GM12878 (cell line): ENCODE results near the gene HIVEP3. TPM values are rescaled to one million over a fixed set of nuclear protein-coding genes. Genes with fewer than 3 reads are reported as not detected.

Source experiments
- ATAC-seq: fragments of 200-7000 bp; cut with Tn5 transposase; 3 replicates; pipeline ENCODE4 v1.9.1; 2020; ENCODE audit warnings: mild to moderate bottlenecking, moderate library complexity
- BruUV-seq: library from RNA; stranded (reverse); fragments of 400-500 nt; replicated peaks from 2 replicates; lab custom pipeline; 2021; lab: Mats Ljungman, UMichigan
- CTCF ChIA-PET: fragments of 300-600 bp; sonication (Branson Sonifier 250); formaldehyde crosslinking; extraction: SDS; loops from one replicate; lab custom pipeline; 2021; ENCODE audit warnings: inconsistent platforms; lab: Yijun Ruan, JAX
- POLR2A ChIA-PET: fragments of 350-600 bp; formaldehyde crosslinking; extraction: SDS; loops from one replicate; lab custom pipeline; 2021; ENCODE audit warnings: inconsistent platforms; lab: Charles Lee
- RAD21 ChIA-PET: fragments of 300-600 bp; sonication (Branson Sonifier 250); formaldehyde crosslinking; loops from one replicate; lab custom pipeline; 2023; ENCODE audit warnings: antibody characterized with exemption; ENCODE audit not compliant: unreplicated experiment; lab: Charles Lee
- SMC1A ChIA-PET: fragments of 300-600 bp; sonication (Branson Sonifier 250); formaldehyde crosslinking; loops from one replicate; lab custom pipeline; 2023; ENCODE audit not compliant: unreplicated experiment, uncharacterized antibody; lab: Charles Lee
- DNase-seq: peaks from one replicate; pipeline ENCODE4 v3.0.0-alpha.2; 2011; ENCODE audit warnings: low read depth, low spot score
- FAIRE-seq: peaks from 3 replicates; lab custom pipeline; 2011; peaks lifted over from hg19 to GRCh38; lab: Jason Lieb, UNC
- H2AFZ ChIP-seq: 2 replicates; pipeline ENCODE4 v1.6.0; 2011; ENCODE audit warnings: low read depth, low read length, control low read depth; ENCODE audit not compliant: control insufficient read depth
- H3K27ac ChIP-seq: 2 replicates; pipeline ENCODE4 v1.5.1; 2011; ENCODE audit warnings: control low read depth; ENCODE audit not compliant: control insufficient read depth, insufficient read depth
- H3K27me3 ChIP-seq, 2 experiments: replicated peaks in 1 of 2; 2 replicates each; pipeline versions ENCODE4 v1.6.0 to v1.6.1; 2011; ENCODE audit warnings: low read length in 1 of 2; ENCODE audit not compliant: control insufficient read depth in 2 of 2, insufficient read depth in 2 of 2
- H3K36me3 ChIP-seq, 2 experiments: 2 replicates each; pipeline ENCODE4 v1.5.1; 2011; ENCODE audit warnings: low read length in 1 of 2; ENCODE audit not compliant: control insufficient read depth in 2 of 2, insufficient read depth in 2 of 2
- H3K4me1 ChIP-seq: 2 replicates; pipeline ENCODE4 v1.6.1; 2011; ENCODE audit warnings: mild to moderate bottlenecking, low read length, moderate library complexity, mixed read lengths; ENCODE audit not compliant: control insufficient read depth, insufficient read depth
- H3K4me2 ChIP-seq: 2 replicates; pipeline ENCODE4 v1.6.0; 2011; ENCODE audit warnings: control low read depth; ENCODE audit not compliant: control insufficient read depth, insufficient read depth
- H3K4me3 ChIP-seq: fragments of 200-600 bp; sonication (generic); 2 replicates; pipeline ENCODE4 v1.5.1; 2016
- H3K79me2 ChIP-seq: 2 replicates; pipeline ENCODE4 v1.6.0; 2011; ENCODE audit warnings: low read length; ENCODE audit not compliant: control insufficient read depth, insufficient read depth
- H3K9ac ChIP-seq: 2 replicates; pipeline ENCODE4 v1.8.0; 2011; ENCODE audit warnings: low read length, control low read depth, mixed read lengths; ENCODE audit not compliant: control insufficient read depth, insufficient read depth
- H3K9me3 ChIP-seq: replicated peaks from 3 replicates; pipeline ENCODE4 v1.5.1; 2011; ENCODE audit warnings: mild to moderate bottlenecking, low read length; ENCODE audit not compliant: control insufficient read depth, insufficient read depth
- H4K20me1 ChIP-seq: 2 replicates; pipeline ENCODE4 v1.6.0; 2011; ENCODE audit not compliant: control insufficient read depth, insufficient read depth
- BACH1 ChIP-seq: fragments of 450-650 bp; IDR thresholded peaks from 2 replicates; pipeline ENCODE4 v1.6.1; 2017; ENCODE audit warnings: mild to moderate bottlenecking, borderline replicate concordance
- BMI1 ChIP-seq: fragments of 450-650 bp; IDR thresholded peaks from 2 replicates; pipeline ENCODE4 v1.6.1; 2016; ENCODE audit warnings: mild to moderate bottlenecking, moderate library complexity, borderline replicate concordance
- CEBPB ChIP-seq, 2 experiments: fragments of 150-350 bp in 1 of 2; IDR thresholded peaks; 2 replicates each; pipeline ENCODE4 v1.6.1; 2012 to 2014; ENCODE audit warnings: low read depth in 2 of 2, low read length in 2 of 2, borderline replicate concordance in 1 of 2, inconsistent platforms in 1 of 2
- GATAD2B ChIP-seq: fragments of 450-650 bp; conservative IDR thresholded peaks from 2 replicates; pipeline ENCODE4 v1.6.1; 2017; ENCODE audit warnings: low read depth, mild to moderate bottlenecking, moderate library complexity
- NRF1 ChIP-seq: conservative IDR thresholded peaks from 2 replicates; pipeline ENCODE4 v1.6.1; 2011; ENCODE audit warnings: mild to moderate bottlenecking, low read depth, low read length, improper control_type of control experiment
- PAX8 ChIP-seq: fragments of 450-650 bp; IDR thresholded peaks from 2 replicates; pipeline ENCODE4 v1.6.1; 2017; ENCODE audit warnings: mild to moderate bottlenecking, moderate library complexity
- POLR2A ChIP-seq: IDR thresholded peaks from 2 replicates; pipeline ENCODE4 v1.6.1; 2011; ENCODE audit warnings: low read depth, mild to moderate bottlenecking, low read length
- RAD51 ChIP-seq: fragments of 450-650 bp; IDR thresholded peaks from 2 replicates; pipeline ENCODE4 v1.6.1; 2016; ENCODE audit warnings: moderate library complexity, mild to moderate bottlenecking, inconsistent platforms
- RELA ChIP-seq: fragments of 450-650 bp; IDR thresholded peaks from 2 replicates; pipeline ENCODE4 v1.8.0; 2014; ENCODE audit warnings: borderline replicate concordance; ENCODE audit not compliant: partially characterized antibody
- SREBF2 ChIP-seq: IDR thresholded peaks from 2 replicates; pipeline ENCODE4 v1.6.1; 2012; ENCODE audit warnings: mild to moderate bottlenecking, low read length
- SRF ChIP-seq, 2 experiments: IDR thresholded peaks; 2 replicates each; pipeline ENCODE4 v1.6.1; 2011; ENCODE audit warnings: low read depth in 2 of 2, low read length in 2 of 2, mild to moderate bottlenecking in 1 of 2, moderate library complexity in 1 of 2
- TARDBP ChIP-seq: IDR thresholded peaks from 2 replicates; pipeline ENCODE4 v1.6.1; 2016; ENCODE audit warnings: borderline replicate concordance
- ZNF622 ChIP-seq: fragments of 450-650 bp; IDR thresholded peaks from 2 replicates; pipeline ENCODE4 v1.6.1; 2017; ENCODE audit warnings: mild to moderate bottlenecking, inconsistent platforms
- ZSCAN29 ChIP-seq: fragments of 450-650 bp; IDR thresholded peaks from 2 replicates; pipeline ENCODE4 v1.6.1; 2017; ENCODE audit warnings: mild to moderate bottlenecking, moderate library complexity
- WGBS: methylation state at CpG from one replicate; pipeline ENCODE4 v1.1.6; 2016; ENCODE audit warnings: low lambda C conversion rate; ENCODE audit not compliant: insufficient replicate concordance, insufficient coverage; ENCODE audit errors: missing lambda C conversion rate; 5-methylcytosine and 5-hydroxymethylcytosine counted together
- in situ Hi-C: fragments of 300-500 bp; cut with MboI; formaldehyde crosslinking; loops from 9 replicates; pipeline ENCODE4 v1.14.3; 2018; ENCODE audit warnings: mixed read lengths
- intact Hi-C: fragments of 100-400 bp; cut with micrococcal nuclease; formaldehyde crosslinking; loops from one replicate; pipeline ENCODE4 v1.14.2; 2022; ENCODE audit not compliant: unreplicated experiment
- polyA plus RNA-seq, 11 experiments: library from polyadenylated mRNA; depleted of rRNA in 4 of 11; unstranded in 6 of 11; stranded (reverse) in 5 of 11; fragments of >200 nt; fragmentation: Nextera tagmentation in 4 of 11; fragmentation: Illumina TruSeq in 1 of 11; extraction: Ambion mirVana in 4 of 11; extraction: Trizol in 1 of 11; gene quantifications; 1 replicate in 1 of 11; 2 replicates in 10 of 11; pipeline versions ENCODE4 v1.2.1 to v1.2.3, GENCODE V29; 2011 to 2016; ENCODE audit warnings: inconsistent platforms in 2 of 11, missing spikeins in 2 of 11, low read depth in 1 of 11
- total RNA-seq, 4 experiments: library from RNA; depleted of rRNA in 3 of 4; stranded (reverse); fragments of >200 nt in 3 of 4; fragmentation: Illumina TruSeq in 1 of 4; extraction: Trizol in 1 of 4; gene quantifications; 2 replicates each; pipeline versions ENCODE4 v1.2.1 to v1.2.3, GENCODE V29; 2013 to 2021
- TF ChIP-seq, protein P1 (sequence below): IDR thresholded peaks from 2 replicates; pipeline ENCODE4 v1.6.1; 2011; ENCODE audit warnings: mild to moderate bottlenecking, low read depth, low read length, moderate library complexity; ENCODE audit not compliant: insufficient replicate concordance
- TF ChIP-seq, protein P2 (sequence below): fragments of 450-650 bp; IDR thresholded peaks from 2 replicates; pipeline ENCODE4 v1.6.1; 2018; ENCODE audit warnings: mild to moderate bottlenecking, low read depth, moderate library complexity; ENCODE audit not compliant: partially characterized antibody
- TF ChIP-seq, protein P3 (sequence below): fragments of 450-650 bp; IDR thresholded peaks from 2 replicates; pipeline ENCODE4 v1.6.1; 2017; ENCODE audit warnings: antibody characterized with exemption, mild to moderate bottlenecking, moderate library complexity

HIVEP3 gene
- total and polyA plus RNA-seq, 10 of the 15 experiments (the other 5 are each of a cell fraction or from before 2014, with no cell fraction given), result 1.8 to 13.6 (median 3.8) TPM

DNA sequence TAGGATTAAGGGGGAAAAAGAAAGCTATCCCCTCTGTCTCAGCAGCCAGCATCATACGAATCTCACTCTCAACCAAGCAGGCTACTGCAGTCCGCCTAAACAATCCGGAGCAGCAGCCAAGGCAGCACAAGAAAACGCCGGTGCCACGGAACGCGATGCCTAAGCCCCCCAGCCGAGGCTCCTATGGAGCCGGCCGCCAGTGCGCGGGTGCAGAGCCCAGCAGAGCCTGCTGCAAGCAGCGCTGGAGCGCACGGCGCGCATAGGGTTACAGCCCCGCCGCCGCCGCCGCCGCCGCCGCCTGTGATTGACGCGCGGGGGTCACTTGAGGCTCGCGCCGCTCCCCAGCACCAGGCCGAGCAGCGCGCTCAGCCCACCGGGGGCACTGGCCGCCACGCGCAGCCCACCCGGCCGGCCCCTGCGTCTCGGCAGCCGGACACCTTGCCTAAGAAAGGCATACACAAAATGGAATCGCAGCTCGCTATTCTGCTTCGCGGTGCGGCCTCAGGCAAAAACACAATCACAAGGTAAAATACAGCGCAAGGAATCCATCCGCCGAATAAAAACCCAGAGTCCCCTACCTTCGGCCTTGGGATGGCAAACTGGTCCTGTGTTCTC lies 780 bp downstream of the HIVEP3 start:
- Histone ChIP-seq H3K9me3 (peaks cover 2% of the 10 kb centered on the region; the same call in 2 of the 3 replicates), H3K79me2 (no peaks in the 10 kb centered on the region; the same call in none of the 2 replicates), H2AFZ (peak overlapping the region; percentile 66), H3K9ac (peak overlapping the region; percentile 46), H3K27ac (peak overlapping the region; percentile 48; the same call in 1 of the 2 replicates), H3K27me3 (no peaks in the 10 kb centered on the region; a peak in 1 of 4 replicates), H3K36me3 (no peaks in the 10 kb centered on the region), H4K20me1 (no peaks in the 10 kb centered on the region), H3K4me1 (peaks cover 17% of the 10 kb centered on the region), H3K4me2 (peak overlapping the region; percentile 78), H3K4me3 (peak overlapping the region; percentile 65)
- DNase-seq (no peak), FAIRE-seq (no peak), ATAC-seq (peak; percentile 37)
- CTCF ChIA-PET, result interaction anchor here (1.4 to 3.0 kb wide), 4 partner anchors 14 to 256 kb away, joined by 3 to 11 read pairs (median 7); no protein-coding TSS in a partner anchor
- SMC1A ChIA-PET, result interaction anchor here (1.5 to 2.7 kb wide), 3 partner anchors 9 to 106 kb away, joined by 3 to 14 read pairs (median 4); no protein-coding TSS in a partner anchor
- RAD21 ChIA-PET, result interaction anchor here (1.2 kb wide), 1 partner anchor 33 kb away, joined by 3 read pairs; no protein-coding TSS in a partner anchor
- in situ Hi-C loops, result no loop called here
- no TSS peak for BruUV-seq
- intact Hi-C loops, result loop anchor here (10.0 kb wide), 1 partner anchor 117 kb away; no protein-coding TSS in a partner anchor
- 21% methylated on average over 42 of the region's 53 CpGs for WGBS
- POLR2A ChIA-PET, result interaction anchor here (0.6 kb wide), 1 partner anchor 12 kb away, joined by 6 read pairs; no protein-coding TSS in a partner anchor
- TF ChIP-seq NRF1, result no peak
- no peak for TF ChIP-seq BMI1
- no peak for TF ChIP-seq CEBPB (IDR thresholded peaks at IDR 0.05; ENCODE audit: borderline replicate concordance in 1 of 2, low read depth in 2 of 2, low read length in 2 of 2)
- TF ChIP-seq POLR2A, result no peak; the same call in 1 of the 2 replicates
- TF ChIP-seq BACH1, result 0 out of 2 replicates have a peak, but pooled peaks have one; percentile 14
- TF ChIP-seq, protein P1, sequence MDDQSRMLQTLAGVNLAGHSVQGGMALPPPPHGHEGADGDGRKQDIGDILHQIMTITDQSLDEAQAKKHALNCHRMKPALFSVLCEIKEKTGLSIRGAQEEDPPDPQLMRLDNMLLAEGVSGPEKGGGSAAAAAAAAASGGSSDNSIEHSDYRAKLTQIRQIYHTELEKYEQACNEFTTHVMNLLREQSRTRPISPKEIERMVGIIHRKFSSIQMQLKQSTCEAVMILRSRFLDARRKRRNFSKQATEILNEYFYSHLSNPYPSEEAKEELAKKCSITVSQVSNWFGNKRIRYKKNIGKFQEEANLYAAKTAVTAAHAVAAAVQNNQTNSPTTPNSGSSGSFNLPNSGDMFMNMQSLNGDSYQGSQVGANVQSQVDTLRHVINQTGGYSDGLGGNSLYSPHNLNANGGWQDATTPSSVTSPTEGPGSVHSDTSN, result peak; percentile 37
- no peak for TF ChIP-seq RELA
- TF ChIP-seq RAD51, result no peak
- TF ChIP-seq, protein P2, sequence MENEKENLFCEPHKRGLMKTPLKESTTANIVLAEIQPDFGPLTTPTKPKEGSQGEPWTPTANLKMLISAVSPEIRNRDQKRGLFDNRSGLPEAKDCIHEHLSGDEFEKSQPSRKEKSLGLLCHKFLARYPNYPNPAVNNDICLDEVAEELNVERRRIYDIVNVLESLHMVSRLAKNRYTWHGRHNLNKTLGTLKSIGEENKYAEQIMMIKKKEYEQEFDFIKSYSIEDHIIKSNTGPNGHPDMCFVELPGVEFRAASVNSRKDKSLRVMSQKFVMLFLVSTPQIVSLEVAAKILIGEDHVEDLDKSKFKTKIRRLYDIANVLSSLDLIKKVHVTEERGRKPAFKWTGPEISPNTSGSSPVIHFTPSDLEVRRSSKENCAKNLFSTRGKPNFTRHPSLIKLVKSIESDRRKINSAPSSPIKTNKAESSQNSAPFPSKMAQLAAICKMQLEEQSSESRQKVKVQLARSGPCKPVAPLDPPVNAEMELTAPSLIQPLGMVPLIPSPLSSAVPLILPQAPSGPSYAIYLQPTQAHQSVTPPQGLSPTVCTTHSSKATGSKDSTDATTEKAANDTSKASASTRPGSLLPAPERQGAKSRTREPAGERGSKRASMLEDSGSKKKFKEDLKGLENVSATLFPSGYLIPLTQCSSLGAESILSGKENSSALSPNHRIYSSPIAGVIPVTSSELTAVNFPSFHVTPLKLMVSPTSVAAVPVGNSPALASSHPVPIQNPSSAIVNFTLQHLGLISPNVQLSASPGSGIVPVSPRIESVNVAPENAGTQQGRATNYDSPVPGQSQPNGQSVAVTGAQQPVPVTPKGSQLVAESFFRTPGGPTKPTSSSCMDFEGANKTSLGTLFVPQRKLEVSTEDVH, result no peak
- TF ChIP-seq TARDBP, result no peak
- TF ChIP-seq ZSCAN29, result no peak
- TF ChIP-seq GATAD2B, result no peak; the same call in 1 of the 2 replicates
- no peak for TF ChIP-seq SRF (IDR thresholded peaks at IDR 0.05; ENCODE audit: low read depth in 2 of 2, low read length in 2 of 2)
- no peak for TF ChIP-seq PAX8
- TF ChIP-seq SREBF2, result no peak
- no peak for TF ChIP-seq ZNF622
- TF ChIP-seq, protein P3, sequence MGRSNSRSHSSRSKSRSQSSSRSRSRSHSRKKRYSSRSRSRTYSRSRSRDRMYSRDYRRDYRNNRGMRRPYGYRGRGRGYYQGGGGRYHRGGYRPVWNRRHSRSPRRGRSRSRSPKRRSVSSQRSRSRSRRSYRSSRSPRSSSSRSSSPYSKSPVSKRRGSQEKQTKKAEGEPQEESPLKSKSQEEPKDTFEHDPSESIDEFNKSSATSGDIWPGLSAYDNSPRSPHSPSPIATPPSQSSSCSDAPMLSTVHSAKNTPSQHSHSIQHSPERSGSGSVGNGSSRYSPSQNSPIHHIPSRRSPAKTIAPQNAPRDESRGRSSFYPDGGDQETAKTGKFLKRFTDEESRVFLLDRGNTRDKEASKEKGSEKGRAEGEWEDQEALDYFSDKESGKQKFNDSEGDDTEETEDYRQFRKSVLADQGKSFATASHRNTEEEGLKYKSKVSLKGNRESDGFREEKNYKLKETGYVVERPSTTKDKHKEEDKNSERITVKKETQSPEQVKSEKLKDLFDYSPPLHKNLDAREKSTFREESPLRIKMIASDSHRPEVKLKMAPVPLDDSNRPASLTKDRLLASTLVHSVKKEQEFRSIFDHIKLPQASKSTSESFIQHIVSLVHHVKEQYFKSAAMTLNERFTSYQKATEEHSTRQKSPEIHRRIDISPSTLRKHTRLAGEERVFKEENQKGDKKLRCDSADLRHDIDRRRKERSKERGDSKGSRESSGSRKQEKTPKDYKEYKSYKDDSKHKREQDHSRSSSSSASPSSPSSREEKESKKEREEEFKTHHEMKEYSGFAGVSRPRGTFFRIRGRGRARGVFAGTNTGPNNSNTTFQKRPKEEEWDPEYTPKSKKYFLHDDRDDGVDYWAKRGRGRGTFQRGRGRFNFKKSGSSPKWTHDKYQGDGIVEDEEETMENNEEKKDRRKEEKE, result no peak
